C4-2B (cell line): Measurements from ENCODE around the gene KCP.

ENCODE experiments used
- CTCF ChIP-seq: fragments of 450-650 bp; conservative IDR thresholded peaks from 2 replicates; pipeline ENCODE4 v1.5.1; 2017; ENCODE audit warnings: mild to moderate bottlenecking
- ZFX ChIP-seq: fragments of 450-650 bp; IDR thresholded peaks from 2 replicates; pipeline ENCODE4 v1.6.1; 2017

- no peak for TF ChIP-seq CTCF
- TF ChIP-seq ZFX = no peak
Measured at GRCh38 chr7:128928159-128928813, 17.8 kb upstream of the KCP start.
